Peyer's patch (tissue), 4 donors: ENCODE results near the gene TLN1. TPM values are rescaled to one million over a fixed set of nuclear protein-coding genes. Genes with fewer than 3 reads are reported as not detected.
A peak's percentile ranks its signal among the peaks of the same experiment; 100 is the strongest.

Source experiments
- DNase-seq, 3 donors: peaks; one replicate each; pipeline ENCODE4 v3.0.0-alpha.2; 2017 to 2019
- H3K27ac ChIP-seq, 4 donors: fragments of 200-600 bp; sonication (generic); one replicate each; pipeline ENCODE4 v1.5.1; 2016 to 2019
- H3K27me3 ChIP-seq, 2 donors: fragments of 200-600 bp; sonication (generic); one replicate each; pipeline ENCODE4 v1.5.1; 2019
- H3K36me3 ChIP-seq, 3 donors: fragments of 200-600 bp; sonication (generic); one replicate each; pipeline ENCODE4 v1.5.1; 2016 to 2019
- H3K4me1 ChIP-seq, 4 donors: fragments of 200-600 bp; sonication (generic); one replicate each; pipeline ENCODE4 v1.5.1; 2016 to 2019
- H3K4me3 ChIP-seq, 4 donors: fragments of 200-600 bp; sonication (generic); 1 replicate in 3 of 4; 2 replicates in 1 of 4; pipeline ENCODE4 v1.5.1; 2016 to 2019; ENCODE audit warnings: mild to moderate bottlenecking in 1 of 4
- H3K9me3 ChIP-seq, 4 donors: fragments of 200-600 bp; sonication (generic); one replicate each; pipeline ENCODE4 v1.5.1; 2016 to 2019; ENCODE audit warnings: mild to moderate bottlenecking in 1 of 4
- POLR2A ChIP-seq, 2 donors: fragments of 450-650 bp; IDR thresholded peaks; one replicate each; pipeline ENCODE4 v1.5.1; 2017; ENCODE audit warnings: antibody characterized with exemption in 2 of 2, mild to moderate bottlenecking in 2 of 2, moderate library complexity in 2 of 2
- total RNA-seq, 4 donors: library from RNA; depleted of rRNA; stranded (reverse); fragments of >200 nt; gene quantifications; one replicate each; pipeline ENCODE4 v1.1.0, GENCODE V29; 2016
- TF ChIP-seq, protein P1 (sequence below), 6 experiments: fragments of 450-650 bp in 4 of 6; fragments of 200-600 bp in 2 of 6; sonication (generic) in 1 of 6; IDR thresholded peaks; one replicate each; pipeline ENCODE4 v1.5.1; 2017 to 2019; ENCODE audit warnings: antibody characterized with exemption in 6 of 6, mild to moderate bottlenecking in 3 of 6, moderate library complexity in 1 of 6

Gene TLN1
- total RNA-seq, 4 donors from 2014 or later: 129 to 262 (median 188) TPM

DNA sequence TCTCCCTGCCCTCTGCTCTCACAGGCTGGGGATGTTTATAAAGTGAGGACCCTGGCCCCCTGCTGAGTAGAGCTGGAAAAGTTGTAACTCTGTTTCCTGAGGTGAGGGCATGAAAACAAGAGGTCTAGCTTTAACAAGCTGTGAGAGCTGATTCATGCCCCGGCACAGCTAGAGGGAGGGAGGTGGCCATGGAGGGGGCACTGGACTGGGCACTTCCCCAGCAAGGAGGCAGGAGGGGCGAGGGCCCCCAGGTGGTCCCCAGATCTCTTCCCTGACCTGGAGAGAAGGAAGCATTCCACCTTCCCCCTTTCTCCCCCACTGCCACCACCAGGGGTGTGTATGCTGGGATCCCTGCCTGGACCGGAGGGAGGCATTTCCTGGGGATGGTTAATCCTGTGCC lies 22.3 kb upstream of the TLN1 start, which contains the start of gene MSMP:
TSS of gene MSMP (minus strand) at position 13 of the 400 bp plus-strand sequence. CDS start 147 bp downstream, outside the sequence.
- no peak within 1 kb of the TSS for H3K27ac ChIP-seq
- TF ChIP-seq, protein P1, sequence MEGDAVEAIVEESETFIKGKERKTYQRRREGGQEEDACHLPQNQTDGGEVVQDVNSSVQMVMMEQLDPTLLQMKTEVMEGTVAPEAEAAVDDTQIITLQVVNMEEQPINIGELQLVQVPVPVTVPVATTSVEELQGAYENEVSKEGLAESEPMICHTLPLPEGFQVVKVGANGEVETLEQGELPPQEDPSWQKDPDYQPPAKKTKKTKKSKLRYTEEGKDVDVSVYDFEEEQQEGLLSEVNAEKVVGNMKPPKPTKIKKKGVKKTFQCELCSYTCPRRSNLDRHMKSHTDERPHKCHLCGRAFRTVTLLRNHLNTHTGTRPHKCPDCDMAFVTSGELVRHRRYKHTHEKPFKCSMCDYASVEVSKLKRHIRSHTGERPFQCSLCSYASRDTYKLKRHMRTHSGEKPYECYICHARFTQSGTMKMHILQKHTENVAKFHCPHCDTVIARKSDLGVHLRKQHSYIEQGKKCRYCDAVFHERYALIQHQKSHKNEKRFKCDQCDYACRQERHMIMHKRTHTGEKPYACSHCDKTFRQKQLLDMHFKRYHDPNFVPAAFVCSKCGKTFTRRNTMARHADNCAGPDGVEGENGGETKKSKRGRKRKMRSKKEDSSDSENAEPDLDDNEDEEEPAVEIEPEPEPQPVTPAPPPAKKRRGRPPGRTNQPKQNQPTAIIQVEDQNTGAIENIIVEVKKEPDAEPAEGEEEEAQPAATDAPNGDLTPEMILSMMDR (IDR thresholded peaks at IDR 0.05): no peak
- no peak for TF ChIP-seq POLR2A (IDR thresholded peaks at IDR 0.05)

DNA sequence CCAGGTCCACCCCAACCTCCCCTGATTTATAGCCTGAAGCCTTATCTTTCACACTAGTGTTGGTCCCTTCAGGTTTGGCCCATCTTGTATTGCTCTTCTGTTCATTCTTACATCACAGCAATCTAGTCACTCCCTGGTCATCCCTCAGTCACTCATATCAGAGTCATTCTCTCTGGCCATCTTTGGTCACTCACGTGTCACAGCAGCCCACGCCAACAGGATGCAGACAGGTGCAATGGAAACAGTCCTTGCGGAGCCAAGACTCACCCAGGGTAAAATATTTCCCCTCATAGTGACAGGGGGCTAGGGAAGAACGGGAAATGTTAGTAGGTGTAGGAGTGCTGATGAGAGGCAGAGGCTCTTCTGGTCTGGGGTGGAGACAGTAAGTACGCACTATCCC lies 21.5 kb upstream of the TLN1 start:
- TF ChIP-seq POLR2A (IDR thresholded peaks at IDR 0.05): no peak
- TF ChIP-seq, protein P1 (IDR thresholded peaks at IDR 0.05): no peak
- H3K36me3 ChIP-seq: peaks cover 0 to 47% (median 0%) of the 10 kb centered on the region in 3 donors
- H3K27me3 ChIP-seq: no peaks in the 10 kb centered on the region
- no peak overlapping the region for H3K27ac ChIP-seq
- no peak for DNase-seq
- H3K9me3 ChIP-seq: no peaks in the 10 kb centered on the region
- no peak overlapping the region for H3K4me3 ChIP-seq
- peaks cover 0 to 22% (median 9%) of the 10 kb centered on the region in 4 donors for H3K4me1 ChIP-seq

More for the DNA sequence above, 22.3 kb upstream of the TLN1 start, which contains the start of gene MSMP:
- DNase-seq: no peak
- no peak within 1 kb of the TSS for H3K4me3 ChIP-seq
- H3K4me1 ChIP-seq: peaks cover 0 to 27% (median 9%) of the 10 kb centered on the region in 4 donors
- no peaks in the 10 kb centered on the region for H3K27me3 ChIP-seq
- H3K36me3 ChIP-seq: peaks cover 0 to 47% (median 0%) of the 10 kb centered on the region in 3 donors
- H3K9me3 ChIP-seq: no peaks in the 10 kb centered on the region

DNA sequence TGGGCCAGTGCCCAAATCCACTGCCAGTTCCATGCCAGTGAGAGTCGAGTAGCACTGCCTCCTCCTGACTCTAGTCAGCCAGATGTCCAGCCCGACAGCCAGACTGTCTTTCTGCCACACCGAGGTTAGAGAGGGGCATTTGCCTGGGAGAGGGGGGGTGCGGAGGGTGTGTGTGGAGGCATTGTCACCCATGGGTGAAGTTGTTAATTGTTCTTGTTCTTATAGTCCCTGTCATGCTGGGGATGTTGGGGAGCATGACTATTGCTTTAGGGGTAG lies 18.2 kb upstream of the TLN1 start:
- Histone ChIP-seq H3K4me1 (peaks cover 0 to 33% (median 17%) of the 10 kb centered on the region in 4 donors), H3K36me3 (peaks cover 0 to 47% (median 0%) of the 10 kb centered on the region in 3 donors), H3K27ac (peak overlapping the region; percentile 97 to 99 (median 97)), H3K9me3 (no peaks in the 10 kb centered on the region), H3K27me3 (no peaks in the 10 kb centered on the region), H3K4me3 (peak overlapping the region in 3 of 4 donors; percentile 90 to 96 (median 93))
- TF ChIP-seq, protein P1 (IDR thresholded peaks at IDR 0.05): no peak
- no peak for TF ChIP-seq POLR2A (IDR thresholded peaks at IDR 0.05)
- DNase-seq: no peak

DNA sequence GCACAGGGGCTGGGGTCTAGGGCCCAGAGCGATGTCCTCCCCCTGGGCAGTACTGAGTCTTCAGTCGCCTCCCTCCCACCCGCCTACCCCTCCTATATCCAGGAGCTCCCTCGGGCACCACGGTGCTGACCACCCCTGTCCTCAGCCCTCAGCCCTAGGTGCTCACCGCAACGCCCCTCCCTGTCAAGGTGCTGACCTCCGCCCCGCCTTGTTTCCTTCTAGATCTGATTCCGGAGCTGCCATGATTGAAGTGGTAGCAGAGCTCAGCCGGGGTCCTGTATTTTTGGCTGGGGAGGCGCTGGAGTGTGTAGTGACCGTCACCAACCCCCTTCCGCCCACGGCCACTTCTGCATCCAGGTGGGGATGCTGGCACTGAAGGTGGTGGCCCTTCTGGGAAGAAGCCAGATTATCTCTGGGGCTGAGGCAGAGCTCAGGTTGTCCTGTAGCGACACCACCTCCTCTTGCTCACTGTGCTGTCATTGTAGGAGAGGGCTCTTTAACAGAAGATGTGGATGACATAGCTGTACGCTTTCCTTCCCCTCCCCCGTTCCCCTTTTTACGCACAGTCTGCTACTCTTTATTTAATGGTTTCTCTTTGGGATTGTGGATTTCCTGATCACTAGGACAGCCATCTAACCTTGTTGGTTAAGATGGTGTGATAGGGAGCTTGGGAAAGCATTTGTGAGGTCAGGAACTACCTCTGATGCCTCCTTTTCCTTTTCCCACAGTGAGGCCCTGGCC lies 17.7 kb upstream of the TLN1 start:
- Histone ChIP-seq H3K4me3 (peak overlapping the region; percentile 90 to 96 (median 94)), H3K27ac (peak overlapping the region; percentile 97 to 99 (median 97)), H3K27me3 (no peaks in the 10 kb centered on the region), H3K4me1 (peaks cover 0 to 38% (median 17%) of the 10 kb centered on the region in 4 donors), H3K36me3 (peaks cover 0 to 47% (median 0%) of the 10 kb centered on the region in 3 donors), H3K9me3 (no peaks in the 10 kb centered on the region)
- peak in 1 of 2 donors; percentile 26 for TF ChIP-seq POLR2A (IDR thresholded peaks at IDR 0.05)
- TF ChIP-seq, protein P1 (IDR thresholded peaks at IDR 0.05): peak in 2 of 6 experiments; percentile 4 to 8
- peak; percentile 69 to 86 (median 81) for DNase-seq

DNA sequence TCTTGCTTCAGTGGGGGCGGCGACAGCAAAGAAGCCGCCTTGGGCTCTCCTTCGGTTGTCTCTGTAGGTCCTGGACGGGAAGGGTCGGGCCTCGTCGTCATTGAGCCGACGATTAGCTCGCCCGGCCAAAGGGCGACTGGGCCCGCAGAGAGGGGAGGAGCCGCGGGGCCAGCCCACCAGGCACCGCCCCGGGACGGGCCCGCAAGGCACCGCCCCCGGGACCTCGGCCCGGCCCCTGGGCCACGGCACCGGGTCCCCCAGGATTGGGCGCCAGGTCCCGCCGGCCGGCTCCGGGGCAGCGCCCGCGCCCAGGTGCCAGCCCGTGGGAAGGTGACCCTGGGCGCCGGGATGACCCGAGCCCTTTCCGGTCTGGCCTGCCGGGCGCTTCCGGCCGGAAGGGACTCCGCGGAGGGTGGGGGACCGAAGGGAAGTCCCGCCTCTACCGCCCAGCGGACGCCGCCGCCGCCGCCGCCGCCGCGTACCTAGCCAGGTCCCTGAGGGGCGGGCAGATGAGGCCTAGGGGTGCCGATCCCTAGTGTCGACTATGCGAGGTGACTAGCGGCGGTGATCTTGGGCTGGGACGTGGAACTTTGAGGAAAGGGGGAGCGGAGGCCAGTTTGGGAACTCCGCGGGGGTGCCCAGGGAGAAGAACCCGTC lies 17.0 kb upstream of the TLN1 start, which contains the start of the genes GBA2 and RGP1:
TSS of gene GBA2 (minus strand) at position 371 of the 657 bp plus-strand sequence. CDS start 524 bp downstream, outside the sequence.
TSS of gene RGP1 (plus strand) at position 430 of the 657 bp plus-strand sequence. CDS start 469 bp downstream, outside the sequence.
- no peaks in the 10 kb centered on the region for H3K27me3 ChIP-seq
- H3K27ac ChIP-seq: peak within 1 kb of the TSS; percentile 97 to 99 (median 97)
- H3K36me3 ChIP-seq: peaks cover 0 to 47% (median 0%) of the 10 kb centered on the region in 3 donors
- DNase-seq: peak; percentile 76 to 93 (median 93)
- no peaks in the 10 kb centered on the region for H3K9me3 ChIP-seq
- TF ChIP-seq POLR2A (IDR thresholded peaks at IDR 0.05): peak; percentile 88 to 90
- TF ChIP-seq, protein P1 (IDR thresholded peaks at IDR 0.05): no peak
- H3K4me1 ChIP-seq: peaks cover 0 to 45% (median 17%) of the 10 kb centered on the region in 4 donors
- peak within 1 kb of the TSS; percentile 90 to 96 (median 94) for H3K4me3 ChIP-seq
